A673 (cell line): ENCODE data around the gene CX3CR1. TPM values are rescaled to one million over a fixed set of nuclear protein-coding genes. Genes with fewer than 3 reads are reported as not detected.

Experiments used
- BruUV-seq: library from RNA; stranded (reverse); fragments of 400-500 nt; replicated peaks from 2 replicates; lab custom pipeline; 2021; lab: Mats Ljungman, UMichigan
- CTCF ChIA-PET: fragments of 300-600 bp; sonication (Branson Sonifier 250); formaldehyde crosslinking; loops from one replicate; lab custom pipeline; 2022; ENCODE audit warnings: antibody characterized with exemption; lab: Charles Lee
- POLR2A ChIA-PET: fragments of 300-600 bp; sonication (Branson Sonifier 250); formaldehyde crosslinking; loops from one replicate; lab custom pipeline; 2022; ENCODE audit warnings: antibody characterized with exemption; ENCODE audit not compliant: low non-redundant PET; lab: Charles Lee
- DNase-seq: peaks from one replicate; pipeline ENCODE4 v3.0.0-alpha.2; 2015; ENCODE audit warnings: low spot score
- H3K27ac ChIP-seq: fragments of 200-600 bp; sonication (generic); 2 replicates; pipeline ENCODE4 v1.5.1; 2016; ENCODE audit warnings: mixed run types, low read depth, mild to moderate bottlenecking, mixed read lengths, antibody characterized with exemption, low read length; ENCODE audit not compliant: poor library complexity, severe bottlenecking
- H3K27me3 ChIP-seq: fragments of 200-600 bp; sonication (generic); replicated peaks from 2 replicates; pipeline ENCODE4 v1.6.1; 2017; ENCODE audit warnings: mixed run types, low read depth, mild to moderate bottlenecking, mixed read lengths, antibody characterized with exemption, low read length; ENCODE audit not compliant: insufficient read depth, poor library complexity
- H3K36me3 ChIP-seq: fragments of 200-600 bp; sonication (generic); 2 replicates; pipeline ENCODE4 v1.6.1; 2016; ENCODE audit warnings: mixed run types, mild to moderate bottlenecking, mixed read lengths, antibody characterized with exemption, low read length; ENCODE audit not compliant: insufficient read depth, poor library complexity, severe bottlenecking
- H3K4me1 ChIP-seq: fragments of 200-600 bp; sonication (generic); 2 replicates; pipeline ENCODE4 v1.6.1; 2017; ENCODE audit warnings: mixed run types, mild to moderate bottlenecking, mixed read lengths, antibody characterized with exemption, low read length; ENCODE audit not compliant: insufficient read depth, poor library complexity, severe bottlenecking
- H3K4me3 ChIP-seq: fragments of 200-600 bp; sonication (generic); 2 replicates; pipeline ENCODE4 v1.5.1; 2016; ENCODE audit warnings: low read depth, mixed run types, mild to moderate bottlenecking, mixed read lengths, low read length; ENCODE audit not compliant: poor library complexity, severe bottlenecking
- H3K9me3 ChIP-seq: fragments of 200-600 bp; sonication (generic); 2 replicates; pipeline ENCODE4 v1.6.1; 2016; ENCODE audit warnings: mixed run types, low read depth, mild to moderate bottlenecking, mixed read lengths, antibody characterized with exemption, low read length; ENCODE audit not compliant: poor library complexity, severe bottlenecking
- EZH2 ChIP-seq: fragments of 200-600 bp; sonication (generic); IDR thresholded peaks from 2 replicates; pipeline ENCODE4 v1.6.1; 2017; ENCODE audit warnings: borderline replicate concordance, low read depth, mild to moderate bottlenecking, mixed read lengths, antibody characterized with exemption, low read length; ENCODE audit not compliant: poor library complexity, severe bottlenecking
- intact Hi-C: fragments of 100-400 bp; cut with micrococcal nuclease; formaldehyde crosslinking; loops from one replicate; pipeline ENCODE4 v1.10.0; 2022; ENCODE audit not compliant: unreplicated experiment
- total RNA-seq: library from RNA; stranded (reverse); gene quantifications from 2 replicates; pipeline ENCODE4 v1.2.3, GENCODE V29; 2021
- TF ChIP-seq, protein P1 (sequence below): fragments of 300-800, 200-600 bp; sonication (generic); conservative IDR thresholded peaks from 2 replicates; pipeline ENCODE4 v1.5.1; 2017; ENCODE audit warnings: low read depth, mild to moderate bottlenecking, antibody characterized with exemption, low read length, moderate library complexity, mixed read lengths

CX3CR1 gene
- total RNA-seq, 1 experiment from 2014 or later = not detected

DNA sequence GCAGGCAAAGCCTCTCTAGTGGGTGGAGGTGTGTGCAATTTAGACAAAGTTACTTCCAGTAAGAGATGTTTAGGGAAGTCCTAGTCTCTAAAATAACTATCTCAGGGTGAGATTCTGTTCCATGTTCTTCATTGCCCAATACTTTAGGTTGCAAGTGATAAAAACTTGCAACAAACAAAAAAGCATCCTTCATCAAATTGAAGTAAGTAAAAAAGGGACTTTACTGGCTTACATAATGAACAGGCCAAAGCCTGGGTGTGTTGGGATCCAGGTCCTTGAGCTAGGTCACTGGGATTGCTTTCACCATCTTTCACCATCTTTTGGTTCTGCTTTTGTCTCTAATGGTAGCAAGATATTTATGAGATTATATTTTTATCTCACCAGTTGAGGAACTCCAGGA, 38.3 kb downstream of the CX3CR1 start:
- POLR2A ChIA-PET = no interaction called here
- no peak for DNase-seq
- TF ChIP-seq, protein P1, sequence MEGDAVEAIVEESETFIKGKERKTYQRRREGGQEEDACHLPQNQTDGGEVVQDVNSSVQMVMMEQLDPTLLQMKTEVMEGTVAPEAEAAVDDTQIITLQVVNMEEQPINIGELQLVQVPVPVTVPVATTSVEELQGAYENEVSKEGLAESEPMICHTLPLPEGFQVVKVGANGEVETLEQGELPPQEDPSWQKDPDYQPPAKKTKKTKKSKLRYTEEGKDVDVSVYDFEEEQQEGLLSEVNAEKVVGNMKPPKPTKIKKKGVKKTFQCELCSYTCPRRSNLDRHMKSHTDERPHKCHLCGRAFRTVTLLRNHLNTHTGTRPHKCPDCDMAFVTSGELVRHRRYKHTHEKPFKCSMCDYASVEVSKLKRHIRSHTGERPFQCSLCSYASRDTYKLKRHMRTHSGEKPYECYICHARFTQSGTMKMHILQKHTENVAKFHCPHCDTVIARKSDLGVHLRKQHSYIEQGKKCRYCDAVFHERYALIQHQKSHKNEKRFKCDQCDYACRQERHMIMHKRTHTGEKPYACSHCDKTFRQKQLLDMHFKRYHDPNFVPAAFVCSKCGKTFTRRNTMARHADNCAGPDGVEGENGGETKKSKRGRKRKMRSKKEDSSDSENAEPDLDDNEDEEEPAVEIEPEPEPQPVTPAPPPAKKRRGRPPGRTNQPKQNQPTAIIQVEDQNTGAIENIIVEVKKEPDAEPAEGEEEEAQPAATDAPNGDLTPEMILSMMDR = no peak
- TF ChIP-seq EZH2 = no peak
- H3K4me3 ChIP-seq = no peak overlapping the region
- no peak overlapping the region for H3K27ac ChIP-seq
- CTCF ChIA-PET = no interaction called here
- no TSS peak for BruUV-seq
- H3K4me1 ChIP-seq = no peaks in the 10 kb centered on the region
- H3K9me3 ChIP-seq = no peaks in the 10 kb centered on the region
- no peaks in the 10 kb centered on the region for H3K36me3 ChIP-seq
- intact Hi-C loops = no loop called here
- peaks cover 3% of the 10 kb centered on the region for H3K27me3 ChIP-seq

DNA sequence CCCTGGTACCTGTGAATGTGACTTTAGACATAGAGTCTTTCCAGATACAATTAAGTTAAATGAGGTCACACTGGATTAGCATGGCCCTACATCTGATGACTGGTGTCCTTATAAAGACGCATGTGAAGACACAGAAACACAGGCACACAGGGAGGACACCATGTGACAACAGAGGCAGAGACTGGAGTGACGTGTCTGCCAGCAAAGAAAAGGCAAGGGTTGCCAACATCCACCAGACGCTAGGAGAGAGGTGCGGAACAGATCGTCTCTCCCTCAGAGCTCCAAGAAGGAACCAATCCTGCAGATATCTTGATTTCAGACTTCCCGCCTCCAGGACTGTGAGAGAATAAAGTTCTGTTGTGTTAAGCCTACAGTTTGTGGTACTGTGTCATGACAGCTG, 42.8 kb downstream of the CX3CR1 start:
- Histone ChIP-seq H3K4me1 (no peaks in the 10 kb centered on the region), H3K27me3 (peaks cover 3% of the 10 kb centered on the region), H3K27ac (no peak overlapping the region), H3K9me3 (no peaks in the 10 kb centered on the region), H3K4me3 (no peak overlapping the region), H3K36me3 (no peaks in the 10 kb centered on the region)
- no peak for DNase-seq
- TF ChIP-seq, protein P1 = no peak
- TF ChIP-seq EZH2 = no peak
- ChIA-PET CTCF (no interaction called here), POLR2A (no interaction called here)
- intact Hi-C loops = no loop called here
- BruUV-seq = no TSS peak

DNA sequence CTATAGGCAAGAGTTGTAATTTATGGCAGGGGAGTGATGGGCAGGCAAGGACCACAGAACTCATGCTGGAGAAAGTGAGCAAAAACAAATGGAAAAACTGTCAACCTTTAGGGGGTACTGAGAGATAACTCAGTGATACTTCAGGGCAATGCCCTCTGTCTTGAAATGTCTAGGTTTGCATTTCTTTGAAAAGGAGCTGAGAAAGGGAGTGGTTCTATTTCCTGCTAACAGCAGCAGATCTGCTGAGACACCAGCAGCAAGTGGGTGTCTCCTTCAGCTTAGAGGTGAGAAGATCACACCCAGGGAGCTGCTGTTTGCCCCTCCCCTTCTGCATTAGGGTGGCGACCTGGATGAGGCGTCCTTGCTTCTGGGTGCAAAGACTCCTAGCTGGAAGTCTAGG, 45.2 kb downstream of the CX3CR1 start:
- Histone ChIP-seq H3K27me3 (peaks cover 3% of the 10 kb centered on the region), H3K27ac (no peak overlapping the region), H3K36me3 (no peaks in the 10 kb centered on the region), H3K9me3 (no peaks in the 10 kb centered on the region), H3K4me1 (no peaks in the 10 kb centered on the region), H3K4me3 (no peak overlapping the region)
- POLR2A ChIA-PET = interaction anchor here (0.6 kb wide), 1 partner anchor 1523 kb away, joined by 3 read pairs; no protein-coding TSS in a partner anchor
- no TSS peak for BruUV-seq
- TF ChIP-seq, protein P1 = no peak
- no peak for TF ChIP-seq EZH2
- intact Hi-C loops = no loop called here
- CTCF ChIA-PET = no interaction called here
- DNase-seq = no peak
